Mucosa of descending colon (tissue), 3 donors: ENCODE data around the gene PXK. TPM values are rescaled to one million over a fixed set of nuclear protein-coding genes. Genes with fewer than 3 reads are reported as not detected.
"Not testable (repeated sequence)": the region's sequence is repeated elsewhere in the genome, so short reads cannot be mapped to it uniquely, and the experiment has no call there.

Experiments
- ATAC-seq: fragments of 200-7000 bp; cut with Tn5 transposase; one replicate; pipeline ENCODE4 v1.9.1; 2020; ENCODE audit warnings: mild to moderate bottlenecking, moderate library complexity
- DNase-seq, 3 donors: peaks; one replicate each; pipeline ENCODE4 v3.0.0-alpha.2; 2020
- H3K36me3 ChIP-seq: fragments of 200-600 bp; one replicate; pipeline ENCODE4 v1.8.0; 2021; ENCODE audit warnings: low read depth, mild to moderate bottlenecking
- H3K4me1 ChIP-seq: fragments of 200-600 bp; one replicate; pipeline ENCODE4 v1.8.0; 2021; ENCODE audit warnings: low read depth, mild to moderate bottlenecking
- H3K4me3 ChIP-seq: fragments of 200-600 bp; one replicate; pipeline ENCODE4 v1.8.0; 2021; ENCODE audit warnings: mild to moderate bottlenecking
- H3K9me3 ChIP-seq: fragments of 200-600 bp; one replicate; pipeline ENCODE4 v1.8.0; 2021; ENCODE audit warnings: mild to moderate bottlenecking
- intact Hi-C, 2 donors: fragments of 100-400 bp; cut with DNase I in 1 of 2; cut with micrococcal nuclease in 1 of 2; formaldehyde crosslinking; loops; one replicate each; pipeline versions ENCODE4 v1.11.0 to v1.11.1; 2022; cut with DNase I, micrococcal nuclease
- total RNA-seq, 3 donors: library from RNA; stranded (reverse); fragmentation: NEBNext Ultra II Directional in 2 of 3; extraction: Animal tissue kit (Norgen Biotek cat#: 25700) in 2 of 3; gene quantifications; one replicate each; pipeline versions ENCODE4 v1.2.1 to v1.2.4, GENCODE V29; 2021 to 2023
- TF ChIP-seq, protein P1 (sequence below): fragments of 200-600 bp; IDR thresholded peaks from one replicate; pipeline ENCODE4 v1.8.0; 2022; ENCODE audit warnings: antibody characterized with exemption, mild to moderate bottlenecking
- donor health status: DM: no; HTN: no; CAD: no; lungs with moderate emphysema.
- donor health status: DM: no; HTN: no; CAD: no.
- donor health status: DM: no; HTN: yes; CAD: no.

Gene PXK
- total RNA-seq, 3 donors from 2014 or later, result 14.5 to 33.4 (median 19.5) TPM

DNA sequence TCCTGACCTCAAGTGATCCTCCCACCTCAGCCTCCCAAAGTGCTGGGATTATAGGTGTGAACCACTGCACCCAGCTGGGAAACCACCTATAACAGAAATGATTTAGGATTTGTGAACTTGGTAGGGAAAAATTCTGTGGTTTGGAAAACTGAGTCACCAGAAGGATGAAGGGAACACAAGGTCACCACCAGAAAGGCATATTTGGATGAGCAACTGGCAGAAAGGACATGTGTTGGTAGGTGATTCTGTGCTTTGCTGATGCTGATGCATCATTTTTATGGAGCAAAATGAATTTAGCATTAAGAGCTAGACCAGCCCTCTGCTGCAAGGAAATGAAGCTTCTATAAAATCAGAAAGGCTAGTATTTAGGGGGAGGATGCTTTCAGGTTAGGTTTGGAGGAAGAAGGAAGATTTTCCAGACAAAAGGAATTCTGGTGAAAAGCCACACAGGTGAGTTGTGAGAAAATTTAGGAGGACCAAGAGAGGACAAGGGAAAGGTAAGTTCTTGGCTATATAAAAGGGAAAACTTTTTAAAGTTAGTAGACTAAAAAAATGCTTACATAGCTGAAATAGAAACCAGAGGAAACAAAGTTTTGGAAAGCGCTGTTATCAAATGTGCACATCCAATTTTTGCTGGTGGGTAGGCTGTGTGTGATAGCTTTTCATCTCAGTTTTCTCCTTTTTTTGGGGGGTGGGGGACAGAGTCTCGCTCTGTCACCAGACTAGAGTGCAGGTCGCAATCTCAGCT lies 3.6 kb downstream of the PXK start:
- no peak for DNase-seq
- ATAC-seq, result no peak
- TF ChIP-seq, protein P1, sequence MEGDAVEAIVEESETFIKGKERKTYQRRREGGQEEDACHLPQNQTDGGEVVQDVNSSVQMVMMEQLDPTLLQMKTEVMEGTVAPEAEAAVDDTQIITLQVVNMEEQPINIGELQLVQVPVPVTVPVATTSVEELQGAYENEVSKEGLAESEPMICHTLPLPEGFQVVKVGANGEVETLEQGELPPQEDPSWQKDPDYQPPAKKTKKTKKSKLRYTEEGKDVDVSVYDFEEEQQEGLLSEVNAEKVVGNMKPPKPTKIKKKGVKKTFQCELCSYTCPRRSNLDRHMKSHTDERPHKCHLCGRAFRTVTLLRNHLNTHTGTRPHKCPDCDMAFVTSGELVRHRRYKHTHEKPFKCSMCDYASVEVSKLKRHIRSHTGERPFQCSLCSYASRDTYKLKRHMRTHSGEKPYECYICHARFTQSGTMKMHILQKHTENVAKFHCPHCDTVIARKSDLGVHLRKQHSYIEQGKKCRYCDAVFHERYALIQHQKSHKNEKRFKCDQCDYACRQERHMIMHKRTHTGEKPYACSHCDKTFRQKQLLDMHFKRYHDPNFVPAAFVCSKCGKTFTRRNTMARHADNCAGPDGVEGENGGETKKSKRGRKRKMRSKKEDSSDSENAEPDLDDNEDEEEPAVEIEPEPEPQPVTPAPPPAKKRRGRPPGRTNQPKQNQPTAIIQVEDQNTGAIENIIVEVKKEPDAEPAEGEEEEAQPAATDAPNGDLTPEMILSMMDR, result no peak
- no peaks in the 10 kb centered on the region for H3K36me3 ChIP-seq
- H3K4me1 ChIP-seq, result peaks cover 5% of the 10 kb centered on the region
- intact Hi-C loops, result no loop called here
- H3K9me3 ChIP-seq, result no peaks in the 10 kb centered on the region
- H3K4me3 ChIP-seq, result no peak overlapping the region

DNA sequence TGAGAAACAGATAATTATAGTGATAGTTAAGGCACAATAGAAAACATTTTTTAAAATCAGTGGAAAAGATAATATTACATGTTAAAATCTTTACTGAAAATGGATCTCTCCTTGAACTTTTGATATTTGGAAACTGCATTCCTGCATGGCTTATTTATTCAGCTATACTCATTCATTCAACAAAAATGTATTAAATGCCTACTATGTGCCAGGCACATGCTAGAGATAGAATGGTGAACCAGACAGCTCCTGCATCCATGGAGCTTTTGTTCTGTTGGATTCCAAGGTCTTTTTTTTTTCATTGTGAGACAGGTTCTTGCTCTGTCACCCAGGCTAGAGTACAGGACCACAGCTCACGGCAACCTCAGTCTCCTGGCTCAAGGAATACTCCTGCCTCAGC lies 4.5 kb downstream of the PXK start:
- Histone ChIP-seq H3K9me3 (no peaks in the 10 kb centered on the region), H3K4me1 (peaks cover 4% of the 10 kb centered on the region), H3K36me3 (no peaks in the 10 kb centered on the region), H3K4me3 (no peak overlapping the region)
- no peak for DNase-seq
- no peak for ATAC-seq
- TF ChIP-seq, protein P1, result no peak
- intact Hi-C loops, result no loop called here

DNA sequence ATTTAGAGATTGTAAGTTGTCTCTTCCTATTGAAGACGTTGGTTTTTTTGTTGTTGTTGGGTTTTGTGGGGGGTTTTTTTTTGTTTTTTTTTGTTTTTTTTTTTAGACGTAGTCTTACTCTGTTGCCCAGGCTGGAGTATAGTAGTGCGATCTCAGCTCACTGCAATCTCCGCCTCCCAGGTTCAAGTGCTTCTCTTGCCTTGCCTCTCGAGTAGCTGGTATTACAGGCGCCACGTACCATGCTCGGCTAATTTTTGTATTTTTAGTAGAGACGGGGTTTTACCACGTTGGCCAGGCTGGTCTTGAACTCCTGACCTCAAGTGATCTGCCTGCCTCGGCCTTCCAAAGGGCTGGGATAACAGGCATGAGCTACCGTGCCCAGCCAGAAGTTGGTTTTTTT lies 6.5 kb downstream of the PXK start:
- H3K36me3 ChIP-seq, H3K4me3 ChIP-seq, DNase-seq, H3K9me3 ChIP-seq, intact Hi-C loops, H3K4me1 ChIP-seq, ATAC-seq: not testable (repeated sequence)

DNA sequence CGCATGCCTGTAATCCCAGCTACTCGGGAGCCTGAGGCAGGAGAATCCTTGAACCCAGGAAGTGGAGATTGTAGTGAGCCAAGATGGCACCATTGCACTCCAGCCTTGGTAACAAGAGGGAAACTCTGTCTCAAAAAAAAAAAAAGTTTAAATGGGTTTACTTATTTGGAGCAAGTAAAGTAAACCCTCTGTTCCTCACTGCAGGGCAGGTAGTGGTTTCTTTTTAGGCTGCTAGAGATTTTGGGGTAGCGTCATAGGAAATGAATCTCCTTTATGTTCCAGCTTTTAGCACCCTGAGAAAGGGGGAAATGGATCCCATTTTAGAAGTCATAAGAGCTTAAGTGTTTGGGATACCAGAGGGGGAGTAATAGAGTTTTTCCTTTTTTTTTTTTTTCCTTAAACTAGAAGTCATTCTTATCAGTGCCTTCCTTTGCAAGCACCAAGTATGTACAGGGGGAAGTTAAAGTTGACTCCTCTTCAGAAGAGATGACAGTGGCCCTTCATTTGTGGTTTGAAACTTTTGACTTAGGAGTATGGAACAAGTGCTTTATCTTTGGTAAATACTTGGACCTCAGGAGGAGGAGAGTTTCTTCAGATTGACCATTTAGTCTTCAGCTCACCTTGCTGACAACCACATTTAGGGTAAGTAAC lies 8.0 kb downstream of the PXK start:
- TF ChIP-seq, protein P1, result no peak
- Histone ChIP-seq H3K36me3 (no peaks in the 10 kb centered on the region), H3K4me3 (no peak overlapping the region), H3K4me1 (peaks cover 8% of the 10 kb centered on the region), H3K9me3 (no peaks in the 10 kb centered on the region)
- intact Hi-C loops, result no loop called here
- DNase-seq, result no peak
- no peak for ATAC-seq

DNA sequence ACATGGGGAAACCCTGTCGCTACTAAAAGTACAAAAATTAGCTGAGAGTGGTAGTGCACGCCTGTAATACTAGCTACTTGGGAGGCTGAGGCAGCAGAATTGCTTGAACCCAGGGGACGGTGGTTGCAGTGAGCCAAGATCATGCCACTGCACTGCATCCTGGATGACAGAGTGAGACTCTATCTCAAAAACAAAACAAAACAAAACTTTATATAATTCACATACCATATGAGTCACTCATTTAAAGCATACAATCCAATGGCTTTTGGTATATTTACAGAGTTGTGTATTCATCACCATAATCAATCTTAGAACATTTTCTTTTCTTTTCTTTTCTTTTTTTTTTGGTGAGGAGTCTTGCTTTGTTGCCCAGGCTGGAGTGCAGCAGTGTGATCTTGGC lies 8.7 kb downstream of the PXK start:
- Histone ChIP-seq H3K36me3 (no peaks in the 10 kb centered on the region), H3K4me1 (peaks cover 8% of the 10 kb centered on the region), H3K9me3 (no peaks in the 10 kb centered on the region), H3K4me3 (no peak overlapping the region)
- ATAC-seq (no peak), DNase-seq (no peak)
- intact Hi-C loops, result no loop called here
- TF ChIP-seq, protein P1, result no peak

DNA sequence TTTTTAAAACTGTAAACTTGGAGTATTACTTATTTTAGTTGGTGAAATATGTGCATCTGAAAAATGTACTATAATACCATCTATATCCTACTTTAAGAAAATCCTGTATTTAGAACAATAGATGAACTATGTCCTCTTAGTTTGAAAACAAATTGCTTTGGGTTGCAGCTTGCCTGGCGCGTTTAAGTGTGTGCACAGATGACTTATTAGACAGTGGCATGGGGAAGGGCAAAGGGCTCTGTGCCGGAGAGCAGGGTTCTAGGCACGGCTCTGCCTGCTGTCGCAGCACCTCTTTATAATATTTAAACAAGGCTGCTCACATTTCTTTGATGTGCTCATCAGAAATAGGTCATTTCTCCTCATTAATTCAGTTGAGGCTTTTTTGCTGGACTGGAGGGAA lies 10.0 kb downstream of the PXK start:
- Histone ChIP-seq H3K4me1 (peaks cover 8% of the 10 kb centered on the region), H3K9me3 (no peaks in the 10 kb centered on the region), H3K4me3 (no peak overlapping the region), H3K36me3 (no peaks in the 10 kb centered on the region)
- ATAC-seq (peak; percentile 53), DNase-seq (no peak)
- TF ChIP-seq, protein P1, result no peak
- intact Hi-C loops, result no loop called here
